Measurements from ENCODE around the gene PLEKHH3. TPM values are rescaled to one million over a fixed set of nuclear protein-coding genes. Genes with fewer than 3 reads are reported as not detected.
A peak's percentile ranks its signal among the peaks of the same experiment; 100 is the strongest.

Gene PLEKHH3
- total RNA-seq, 3 donors from 2014 or later = 15.4 to 32.2 (median 24.6) TPM

- Histone ChIP-seq H3K27me3 (no peaks in the 10 kb centered on the region), H3K4me1 (peaks cover 9 to 17% of the 10 kb centered on the region in 2 donors), H3K4me3 (peak overlapping the region; percentile 87 to 94 (median 89)), H3K36me3 (no peaks in the 10 kb centered on the region), H3K9me3 (no peaks in the 10 kb centered on the region), H3K27ac (peak overlapping the region; percentile 96)
- peak in 2 of 3 donors; percentile 4 to 33 for TF ChIP-seq POLR2AphosphoS5 (IDR thresholded peaks at IDR 0.05)
- TF ChIP-seq, protein P1, sequence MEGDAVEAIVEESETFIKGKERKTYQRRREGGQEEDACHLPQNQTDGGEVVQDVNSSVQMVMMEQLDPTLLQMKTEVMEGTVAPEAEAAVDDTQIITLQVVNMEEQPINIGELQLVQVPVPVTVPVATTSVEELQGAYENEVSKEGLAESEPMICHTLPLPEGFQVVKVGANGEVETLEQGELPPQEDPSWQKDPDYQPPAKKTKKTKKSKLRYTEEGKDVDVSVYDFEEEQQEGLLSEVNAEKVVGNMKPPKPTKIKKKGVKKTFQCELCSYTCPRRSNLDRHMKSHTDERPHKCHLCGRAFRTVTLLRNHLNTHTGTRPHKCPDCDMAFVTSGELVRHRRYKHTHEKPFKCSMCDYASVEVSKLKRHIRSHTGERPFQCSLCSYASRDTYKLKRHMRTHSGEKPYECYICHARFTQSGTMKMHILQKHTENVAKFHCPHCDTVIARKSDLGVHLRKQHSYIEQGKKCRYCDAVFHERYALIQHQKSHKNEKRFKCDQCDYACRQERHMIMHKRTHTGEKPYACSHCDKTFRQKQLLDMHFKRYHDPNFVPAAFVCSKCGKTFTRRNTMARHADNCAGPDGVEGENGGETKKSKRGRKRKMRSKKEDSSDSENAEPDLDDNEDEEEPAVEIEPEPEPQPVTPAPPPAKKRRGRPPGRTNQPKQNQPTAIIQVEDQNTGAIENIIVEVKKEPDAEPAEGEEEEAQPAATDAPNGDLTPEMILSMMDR (IDR thresholded peaks at IDR 0.05) = peak; percentile 4 to 29 (median 10)
- no peak for TF ChIP-seq POLR2A (IDR thresholded peaks at IDR 0.05)
- no peak for DNase-seq (ENCODE audit: low spot score in 2 of 2)
- intact Hi-C loops (cut with DNase I; ENCODE audit: low total_unique reads) = loop anchor here (5.0 to 10.0 kb wide), 2 partner anchors 99 to 348 kb away; partner anchors contain the start of genes PSMC3IP and VAT1
These were observed 2.7 kb downstream of the PLEKHH3 start for GRCh38 chr17:42673885-42674754.

GRCh38 chr17:42673266-42673884 is 3.4 kb downstream of the PLEKHH3 start:
- Histone ChIP-seq H3K36me3 (no peaks in the 10 kb centered on the region), H3K27ac (peak overlapping the region; percentile 96), H3K27me3 (no peaks in the 10 kb centered on the region), H3K9me3 (no peaks in the 10 kb centered on the region), H3K4me1 (peaks cover 7 to 14% of the 10 kb centered on the region in 2 donors), H3K4me3 (peak overlapping the region; percentile 87 to 94 (median 89))
- intact Hi-C loops (cut with DNase I; ENCODE audit: low total_unique reads) = loop anchor here (5.0 to 10.0 kb wide), 2 partner anchors 99 to 349 kb away; partner anchors contain the start of genes PSMC3IP and VAT1
- DNase-seq (ENCODE audit: low spot score in 2 of 2) = no peak
- TF ChIP-seq, protein P1 (IDR thresholded peaks at IDR 0.05) = no peak
- TF ChIP-seq POLR2AphosphoS5 (IDR thresholded peaks at IDR 0.05) (no peak), POLR2A (IDR thresholded peaks at IDR 0.05) (no peak)

DNA sequence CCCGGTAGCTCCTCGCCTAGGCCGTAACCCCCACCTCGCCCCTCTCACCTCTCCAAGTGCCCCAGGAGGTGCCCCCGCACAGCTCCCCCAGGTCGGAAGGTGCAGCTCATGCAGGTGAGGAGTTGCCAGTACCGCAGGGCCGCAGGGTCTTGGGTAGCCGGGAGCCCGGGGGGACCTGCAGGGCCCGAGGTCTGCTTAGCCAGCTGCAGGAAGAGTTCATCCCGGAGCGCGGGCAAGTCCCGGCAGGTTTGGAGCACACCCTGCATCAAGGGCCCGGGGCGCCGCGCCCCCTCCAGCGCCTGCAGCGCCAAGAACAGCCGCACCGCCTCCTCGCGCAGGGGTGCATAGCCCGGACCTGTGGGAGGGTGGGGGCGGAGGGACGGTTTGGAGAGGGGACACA is 4.8 kb downstream of the PLEKHH3 start:
- Histone ChIP-seq H3K27me3 (no peaks in the 10 kb centered on the region), H3K9me3 (no peaks in the 10 kb centered on the region), H3K27ac (peak overlapping the region; percentile 96), H3K4me3 (peak overlapping the region in 1 of 3 donors; percentile 7), H3K4me1 (peaks cover 16 to 18% of the 10 kb centered on the region in 2 donors), H3K36me3 (no peaks in the 10 kb centered on the region)
- no peak for TF ChIP-seq POLR2AphosphoS5 (IDR thresholded peaks at IDR 0.05)
- TF ChIP-seq, protein P1 (IDR thresholded peaks at IDR 0.05) = no peak
- no peak for TF ChIP-seq POLR2A (IDR thresholded peaks at IDR 0.05)
- no peak for DNase-seq (ENCODE audit: low spot score in 2 of 2)
- intact Hi-C loops (cut with DNase I; ENCODE audit: low total_unique reads) = loop anchor here (5.0 to 10.0 kb wide), 2 partner anchors 97 to 350 kb away; partner anchors contain the start of genes PSMC3IP and VAT1

DNA sequence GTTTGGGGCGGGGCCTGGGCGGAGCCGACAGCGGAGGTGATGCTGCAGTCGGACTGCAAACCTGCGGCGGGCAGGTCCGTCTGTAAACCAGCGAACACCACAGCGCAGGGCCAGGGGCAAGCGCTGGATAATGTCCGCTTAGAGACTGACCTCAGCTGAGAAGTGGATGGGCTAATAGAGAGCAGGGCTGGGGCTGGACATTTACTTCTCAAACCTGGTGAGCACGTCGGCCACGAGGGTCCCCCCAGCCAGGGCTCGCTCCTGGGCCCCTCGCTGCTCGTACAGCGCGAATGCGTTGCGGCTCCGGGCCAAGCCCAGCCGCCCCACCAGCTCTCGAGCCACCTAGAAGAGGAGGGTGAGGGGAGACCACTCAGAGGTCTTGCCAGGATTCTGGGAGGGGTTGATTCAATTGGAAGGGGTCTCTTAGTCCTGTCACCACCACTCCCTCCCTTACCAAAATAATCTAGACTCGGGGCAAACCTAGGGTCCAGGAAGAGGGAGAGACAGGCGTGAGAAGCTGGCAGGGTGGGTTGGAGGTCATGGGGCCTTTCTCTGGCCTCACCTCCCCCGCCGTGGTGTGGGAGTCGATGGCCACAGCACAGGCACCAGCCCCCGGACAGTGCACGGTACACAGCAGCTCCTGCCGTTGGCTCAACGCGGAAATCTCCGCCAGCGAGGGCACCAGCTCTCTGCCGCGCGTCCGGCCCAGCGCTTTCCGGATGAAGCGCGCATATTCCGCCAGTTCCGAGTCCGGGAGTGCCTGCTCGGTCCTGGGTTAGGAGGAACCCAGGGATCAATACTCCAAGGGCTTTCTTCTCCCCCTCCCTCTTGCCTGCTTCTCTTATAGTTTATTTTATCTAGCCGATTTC is 5.8 kb downstream of the PLEKHH3 start:
- H3K27me3 ChIP-seq = no peaks in the 10 kb centered on the region
- TF ChIP-seq, protein P1 (IDR thresholded peaks at IDR 0.05) = no peak
- peak overlapping the region; percentile 33 to 75 for H3K27ac ChIP-seq
- no peaks in the 10 kb centered on the region for H3K36me3 ChIP-seq
- no peaks in the 10 kb centered on the region for H3K9me3 ChIP-seq
- DNase-seq (ENCODE audit: low spot score in 2 of 2) = no peak
- peak overlapping the region in 1 of 3 donors; percentile 22 for H3K4me3 ChIP-seq
- intact Hi-C loops (cut with DNase I; ENCODE audit: low total_unique reads) = loop anchor here (5.0 to 10.0 kb wide), 2 partner anchors 96 to 351 kb away; partner anchors contain the start of genes PSMC3IP and VAT1
- peaks cover 16 to 21% of the 10 kb centered on the region in 2 donors for H3K4me1 ChIP-seq

Data from breast epithelium (tissue), 4 donors.